NCI-H345 (cell line): ENCODE measurements around the gene SLC22A1.

Source experiments
- DNase-seq: peaks from one replicate; lab custom pipeline; 2025; lab: John Stamatoyannopoulos, UW

Gene SLC22A1

DNA sequence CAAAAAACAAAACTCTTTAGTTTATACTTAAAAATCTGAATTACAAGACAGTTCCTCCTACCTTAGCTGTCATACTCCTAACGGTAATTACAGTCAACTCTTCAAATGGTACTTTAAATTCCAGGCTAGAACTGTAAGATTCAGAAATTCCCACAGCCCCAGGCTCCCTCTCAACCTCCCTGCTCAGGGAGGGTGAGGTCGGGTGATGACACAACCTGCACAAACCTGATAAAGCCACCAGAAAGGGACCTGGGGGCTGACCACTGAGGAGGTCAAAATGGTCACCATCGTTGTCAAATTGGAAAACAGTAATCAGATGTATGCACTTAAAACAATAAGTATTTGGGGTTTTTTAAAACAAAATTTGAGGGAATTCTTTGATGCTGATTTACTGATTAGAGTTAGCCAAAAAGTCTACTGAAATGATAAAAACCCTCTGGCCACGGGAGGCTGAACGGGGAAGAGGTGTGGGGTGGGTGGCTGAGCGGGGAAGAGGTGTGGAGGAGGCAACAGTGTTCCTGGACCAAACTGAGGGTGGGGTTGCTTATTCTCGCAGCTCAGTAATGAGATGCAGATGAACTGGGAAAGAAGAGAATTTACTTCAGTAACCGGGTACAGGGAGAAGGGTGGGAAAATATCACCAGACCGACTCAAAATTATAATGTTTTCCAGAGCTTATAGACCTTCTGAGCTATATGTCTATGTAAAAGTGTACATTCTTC, 52.4 kb downstream of the SLC22A1 start:
- DNase-seq: no peak

DNA sequence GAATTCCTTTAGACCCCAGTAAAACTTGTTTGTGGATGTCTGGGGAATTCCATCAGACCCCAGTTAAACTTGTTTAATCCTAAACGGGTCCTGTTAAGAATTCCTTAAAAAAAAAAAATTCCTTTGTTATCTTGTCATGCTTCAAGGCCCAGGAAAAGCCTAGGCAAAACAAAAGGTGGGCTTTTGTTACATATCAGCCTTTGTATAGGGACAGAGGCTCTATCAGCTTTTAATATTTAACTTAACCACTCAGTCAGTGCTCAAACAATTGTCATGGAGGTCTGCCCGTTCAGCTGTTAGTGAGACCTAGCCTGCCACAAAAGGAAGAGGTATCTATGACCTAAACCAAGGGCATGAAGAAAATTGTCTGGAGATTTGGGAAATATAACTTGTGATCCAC, 53.1 kb downstream of the SLC22A1 start:
- DNase-seq: no peak

DNA sequence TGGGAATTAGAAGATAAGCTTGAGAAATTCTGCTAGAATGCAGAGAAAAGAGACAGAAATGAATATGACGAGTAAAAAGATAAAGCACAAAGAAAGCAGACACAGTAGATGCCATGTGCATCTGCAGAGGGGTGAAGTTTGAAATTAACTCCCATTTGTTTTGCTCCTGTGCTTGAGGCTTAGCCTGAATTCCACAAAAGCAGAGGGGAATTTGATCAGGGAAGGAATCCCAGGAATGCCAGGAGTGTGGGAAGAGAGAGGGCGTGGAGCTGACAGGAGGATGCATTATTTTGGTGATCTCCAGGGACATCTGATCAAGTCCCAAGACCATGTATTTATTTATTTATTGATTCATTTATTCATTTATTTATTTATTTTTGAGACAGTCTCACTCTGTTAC, 55.6 kb downstream of the SLC22A1 start:
- no peak for DNase-seq

DNA sequence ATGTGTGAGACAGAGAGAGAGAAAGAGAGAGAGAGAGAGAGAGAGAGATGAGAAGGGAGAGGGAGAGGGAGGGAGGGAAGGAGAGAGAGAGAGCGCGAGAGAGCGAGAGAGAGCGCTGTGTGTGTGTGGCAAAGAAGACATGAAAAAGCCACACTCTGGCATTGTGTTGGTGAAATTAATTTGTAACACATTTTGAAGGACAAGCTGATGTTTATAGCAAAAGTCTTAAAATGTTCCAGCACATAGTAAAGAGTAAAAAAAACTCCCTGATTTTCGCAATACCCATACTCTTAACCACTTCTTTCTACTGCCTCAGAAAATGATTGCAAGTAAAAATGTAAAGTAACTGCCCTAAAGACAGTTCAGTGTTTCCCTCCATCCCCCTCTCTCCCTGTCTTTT, 56.7 kb downstream of the SLC22A1 start:
- no peak for DNase-seq

DNA sequence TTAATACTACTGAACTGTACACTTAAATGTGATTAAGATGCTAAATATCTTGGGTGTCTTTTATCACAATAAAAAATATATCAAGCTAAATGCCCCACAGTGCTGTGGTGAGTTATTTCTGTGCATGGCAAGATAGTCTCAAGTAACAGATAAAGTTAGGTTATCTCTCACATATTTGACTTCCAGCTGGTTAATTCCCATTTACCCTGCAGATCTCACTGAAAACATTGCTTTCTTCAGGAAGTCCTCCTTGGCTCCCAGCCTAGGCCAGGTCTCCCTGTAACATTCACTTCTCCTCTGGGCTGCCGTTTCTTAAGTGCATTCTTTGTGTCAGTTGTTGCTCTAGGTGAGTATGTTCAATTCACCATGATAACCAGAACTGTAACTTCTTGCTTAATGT, 59.1 kb downstream of the SLC22A1 start:
- DNase-seq: no peak

DNA sequence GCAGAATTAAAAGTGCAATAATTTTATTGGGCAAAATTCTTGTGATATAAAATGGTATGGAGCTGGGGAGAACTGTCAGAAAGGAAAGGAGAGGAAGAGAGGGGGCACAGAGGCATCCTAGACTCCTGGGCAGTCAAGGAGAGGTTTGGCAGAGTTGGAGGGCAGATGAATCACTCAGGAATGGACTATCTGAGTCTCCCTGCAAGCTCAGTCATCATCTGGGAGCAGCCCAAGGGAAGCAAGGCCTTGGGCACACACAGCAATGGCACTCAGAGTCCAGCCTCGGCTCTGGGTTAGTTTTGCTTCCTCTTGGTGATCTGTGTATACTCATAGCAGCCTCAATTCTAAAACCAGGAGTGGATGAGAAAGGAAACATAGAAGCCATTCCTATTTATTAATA, 67.2 kb downstream of the SLC22A1 start:
- DNase-seq: no peak

DNA sequence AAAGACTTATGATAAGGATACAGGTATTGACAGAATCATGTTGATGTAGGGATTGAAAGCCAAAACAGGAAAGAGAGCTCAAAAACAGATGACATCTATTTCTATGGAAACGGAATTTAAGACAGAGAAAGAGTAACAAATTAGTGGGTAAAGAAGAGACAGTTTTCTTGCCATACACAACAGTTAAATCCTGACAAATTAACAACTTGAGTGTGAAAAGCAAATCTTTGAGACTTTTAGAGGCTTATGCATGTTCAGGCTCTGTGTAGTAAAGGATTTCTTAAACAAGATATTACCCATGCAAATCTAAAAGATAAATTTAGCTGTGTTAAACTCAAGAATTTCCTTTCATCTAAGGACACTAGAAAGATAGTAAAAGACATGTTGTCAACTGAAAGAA, 68.5 kb downstream of the SLC22A1 start:
- DNase-seq: no peak

DNA sequence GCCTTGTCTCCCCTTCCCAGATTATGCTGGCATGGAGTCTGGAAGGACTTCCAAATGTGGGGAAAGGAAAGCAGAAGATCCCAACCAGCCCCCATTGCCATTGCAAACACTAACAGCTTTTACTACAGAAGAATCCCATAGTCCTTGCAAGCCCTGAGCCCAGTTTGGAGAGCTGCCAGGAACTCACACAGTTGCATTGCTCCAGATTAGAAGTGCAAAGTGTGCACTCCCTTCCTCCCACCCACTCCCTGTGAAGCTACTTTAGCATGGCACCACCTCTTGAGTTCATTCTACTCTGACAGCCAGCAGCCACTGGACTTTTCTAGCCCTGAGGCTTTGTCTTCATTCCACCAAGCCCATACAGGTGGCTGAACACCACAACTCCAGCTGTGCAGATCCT, 69.4 kb downstream of the SLC22A1 start:
- DNase-seq: no peak

DNA sequence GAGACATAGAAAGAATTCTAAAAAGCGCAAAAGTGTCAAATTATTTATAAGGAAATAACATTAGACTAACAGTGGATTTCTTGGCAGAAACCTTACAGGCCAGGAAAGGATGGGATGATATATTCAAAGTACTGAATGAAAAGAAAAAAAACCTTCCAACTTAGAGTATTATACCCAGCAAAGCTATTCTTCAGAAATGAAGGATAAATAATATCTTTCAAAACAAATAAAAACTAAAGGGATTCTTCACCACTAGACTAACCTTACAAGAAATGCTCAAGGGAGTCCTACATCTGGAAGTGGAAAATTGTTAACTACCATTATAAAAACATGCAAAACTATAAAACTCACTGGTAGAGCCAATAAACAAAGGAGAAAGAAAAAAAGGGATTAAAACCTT, 71.2 kb downstream of the SLC22A1 start:
- DNase-seq: no peak

DNA sequence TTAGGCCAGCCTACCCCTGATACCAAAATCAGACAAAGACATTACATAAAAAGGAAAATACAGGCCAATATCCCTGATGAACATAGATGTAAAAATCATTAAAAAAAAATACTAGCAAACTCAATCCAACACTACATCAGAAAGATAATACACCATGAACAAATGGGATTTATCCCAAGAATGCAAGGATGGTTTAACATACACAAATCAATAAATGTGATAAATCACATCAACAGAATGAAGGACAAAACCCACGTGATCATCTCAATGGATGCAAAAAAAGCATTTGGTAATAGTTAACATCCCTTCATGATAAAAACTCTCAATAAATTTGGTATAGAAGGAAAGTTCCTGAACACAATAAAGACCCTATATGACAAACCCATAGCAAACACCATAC, 73.2 kb downstream of the SLC22A1 start:
- no peak for DNase-seq

DNA sequence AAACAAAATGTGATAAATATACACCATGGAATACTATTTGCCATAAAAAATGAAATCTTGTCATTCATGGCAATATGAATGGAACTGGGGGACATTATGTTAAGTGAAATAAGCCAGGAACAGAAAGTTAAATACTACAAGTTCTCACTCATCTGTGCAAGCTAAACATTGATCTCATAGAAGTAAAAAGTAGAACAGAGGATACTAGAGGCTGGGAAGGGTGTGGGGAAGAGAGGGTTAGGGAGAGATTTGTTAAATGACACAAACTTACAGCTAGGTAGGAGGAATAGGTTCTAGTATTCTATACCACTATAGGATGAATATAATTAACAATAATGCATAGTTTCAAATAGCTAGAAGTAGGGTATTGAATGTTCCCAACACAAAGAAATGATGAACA, 76.0 kb downstream of the SLC22A1 start:
- no peak for DNase-seq

DNA sequence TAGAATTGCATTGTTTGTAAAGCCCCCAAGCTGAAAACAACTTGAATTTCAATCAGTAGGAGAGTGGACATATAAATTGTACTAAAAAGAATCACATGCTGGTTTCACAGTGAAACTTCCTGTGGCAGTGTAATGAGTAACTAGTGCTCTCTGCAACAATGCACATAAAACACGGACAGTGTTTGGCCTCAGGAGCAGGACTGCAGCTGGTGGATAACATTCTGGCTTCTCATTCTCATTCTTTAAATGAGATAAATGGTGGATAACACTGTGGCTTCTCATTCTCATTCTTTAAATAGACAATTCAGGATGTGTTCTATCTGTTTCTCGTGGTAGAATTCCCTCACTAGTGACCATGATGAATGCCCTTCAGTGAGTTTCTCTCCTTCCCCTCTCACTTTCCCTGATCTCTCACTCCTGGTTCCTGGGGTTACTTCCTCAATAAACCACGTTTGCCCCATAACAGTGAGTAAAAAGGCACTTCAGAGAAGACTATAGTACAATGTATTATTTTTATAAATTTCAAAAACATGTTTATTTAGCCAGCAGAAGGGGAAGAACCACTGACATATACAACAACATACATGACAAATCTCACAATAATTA, 77.1 kb downstream of the SLC22A1 start:
- DNase-seq: no peak

DNA sequence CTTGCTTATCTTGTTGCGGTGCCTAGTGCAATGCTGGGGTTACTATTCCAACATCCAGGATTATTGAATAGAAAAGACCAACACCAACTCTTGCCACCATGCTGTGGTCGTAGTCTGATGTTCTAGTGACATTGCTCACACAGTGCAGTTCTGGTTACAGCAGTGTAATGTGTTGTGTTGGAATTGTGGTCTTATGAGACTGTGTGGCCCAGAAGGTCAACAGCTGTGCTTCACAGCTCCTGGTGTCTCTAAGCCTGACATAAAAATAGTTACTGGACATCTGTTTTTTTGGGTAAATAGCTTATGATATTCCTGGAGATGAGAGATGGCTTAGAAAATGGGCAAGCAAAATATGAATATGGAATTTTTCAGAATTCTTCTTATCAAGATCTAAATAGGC, 79.4 kb downstream of the SLC22A1 start:
- no peak for DNase-seq

DNA sequence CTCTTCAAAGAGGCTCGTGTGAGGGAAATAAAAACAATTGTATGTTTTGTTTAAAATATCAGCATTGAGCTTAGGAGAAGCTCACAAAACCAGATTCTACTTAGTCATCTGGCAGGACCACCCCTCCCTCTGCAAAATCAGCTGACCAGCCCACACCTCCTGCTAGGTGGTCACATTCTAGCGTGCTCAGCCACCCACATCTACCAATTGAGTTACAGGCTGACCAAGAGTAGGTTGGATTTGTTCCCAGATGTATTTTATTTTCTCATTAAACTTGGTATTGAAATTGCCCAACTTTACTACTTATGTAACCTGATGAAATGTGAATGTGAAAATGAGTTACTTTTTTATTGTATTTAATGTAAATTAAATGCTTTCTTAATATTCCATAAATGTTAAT, 80.8 kb downstream of the SLC22A1 start:
- no peak for DNase-seq

DNA sequence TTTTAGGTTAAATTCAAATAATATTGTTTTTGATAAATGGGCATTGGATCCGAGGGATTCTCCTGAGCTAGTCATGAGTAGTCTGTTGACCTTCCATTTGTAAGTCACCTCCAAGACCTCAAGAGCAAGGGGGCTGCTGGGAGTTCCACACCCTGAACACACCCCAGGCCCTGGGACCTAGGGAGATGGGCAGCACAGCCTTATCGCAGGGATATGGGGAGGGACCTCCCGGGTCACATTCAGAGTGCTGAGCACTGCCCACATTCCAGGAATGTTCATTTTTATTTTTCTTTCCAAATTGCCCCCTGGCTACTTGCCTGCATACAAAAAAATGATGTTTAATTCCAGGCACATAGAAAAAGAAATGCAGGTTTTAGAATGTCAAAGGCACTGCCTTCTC, 81.5 kb downstream of the SLC22A1 start:
- DNase-seq: no peak

DNA sequence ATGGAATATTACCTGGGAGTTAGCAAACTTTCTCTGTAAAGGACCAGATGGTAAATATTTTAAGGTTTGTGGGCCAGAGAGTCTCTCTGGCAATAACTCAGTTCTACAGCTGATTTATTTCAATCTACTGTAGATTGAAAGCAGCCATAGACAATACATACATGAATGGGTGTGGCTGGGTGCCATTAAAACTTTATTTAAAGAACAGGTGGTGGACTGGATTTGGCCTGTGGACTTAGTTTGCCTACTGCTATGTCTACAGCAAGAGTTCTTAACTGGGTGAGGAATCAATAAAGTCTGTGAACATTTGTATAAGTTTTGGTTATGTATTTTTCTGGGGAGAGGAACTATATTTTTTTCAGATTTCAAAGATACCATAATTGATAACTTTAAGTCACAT, 81.9 kb downstream of the SLC22A1 start:
- DNase-seq: no peak

DNA sequence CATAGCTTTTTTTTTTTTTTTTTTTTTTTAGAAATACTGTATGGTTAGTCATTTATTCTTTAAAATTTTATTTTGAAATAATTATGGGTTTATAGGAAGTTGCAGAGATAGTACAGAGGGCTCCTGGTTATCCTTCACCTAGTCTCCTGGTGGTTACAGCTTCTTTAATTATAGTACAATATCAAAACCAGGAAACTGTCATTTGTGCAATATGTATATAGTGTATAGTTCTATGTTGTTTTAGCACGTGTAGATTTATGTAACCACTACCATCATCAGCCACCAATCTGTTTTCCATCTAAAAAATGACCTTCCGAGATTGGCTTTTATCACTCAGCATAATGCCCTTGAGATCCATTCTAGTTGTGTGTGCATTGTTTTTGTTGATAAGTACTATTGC, 82.3 kb downstream of the SLC22A1 start:
- no peak for DNase-seq

DNA sequence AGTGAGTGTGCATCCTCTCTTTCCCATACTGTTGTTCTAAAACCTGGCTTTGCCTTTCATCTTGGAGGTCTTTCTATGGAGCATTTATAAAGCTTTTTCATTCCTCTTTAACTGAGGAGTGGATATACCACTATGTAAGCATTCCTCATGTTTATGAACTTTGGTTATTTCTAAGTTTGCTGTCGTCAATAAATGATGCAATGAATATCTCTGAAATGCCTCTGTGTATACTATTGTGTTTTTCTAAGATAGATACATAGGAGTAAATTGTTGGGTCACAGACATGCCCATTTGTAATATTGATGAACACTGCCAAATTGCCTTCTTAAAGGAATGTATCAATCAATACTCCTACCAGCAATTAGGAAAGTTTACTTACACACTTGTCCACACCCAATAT, 83.1 kb downstream of the SLC22A1 start:
- no peak for DNase-seq

DNA sequence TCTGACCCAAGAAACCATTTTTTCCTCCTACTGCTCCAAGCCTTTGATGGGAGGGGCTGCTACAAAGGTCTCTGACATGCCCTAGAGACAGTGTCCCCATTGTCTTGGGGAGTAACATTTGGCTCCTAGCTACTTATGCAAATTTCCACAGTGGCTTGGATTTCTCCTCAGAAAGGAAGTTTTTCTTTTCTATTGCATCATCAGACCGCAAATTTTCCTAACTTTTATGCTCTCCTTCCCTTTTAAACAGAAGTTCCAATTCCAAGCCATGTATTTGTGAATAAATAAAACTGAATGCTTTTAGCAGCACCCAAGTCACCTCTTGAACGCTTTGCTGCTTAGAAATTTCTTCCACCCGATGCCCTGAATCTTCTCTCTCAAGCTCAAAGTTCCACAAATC, 86.0 kb downstream of the SLC22A1 start:
- DNase-seq: no peak
